Stimulated activated CD4-positive, alpha-beta T cell treated with anti-CD3 and anti-CD28 coated beads, Interleukin-2, amount 100 ng/mL, for 48 hours (primary cell): ENCODE data around the gene TRDMT1.

Source experiments
- DNase-seq, 2 donors: peaks; one replicate each; pipeline ENCODE4 v3.0.0-alpha.2; 2020

Gene TRDMT1

DNA sequence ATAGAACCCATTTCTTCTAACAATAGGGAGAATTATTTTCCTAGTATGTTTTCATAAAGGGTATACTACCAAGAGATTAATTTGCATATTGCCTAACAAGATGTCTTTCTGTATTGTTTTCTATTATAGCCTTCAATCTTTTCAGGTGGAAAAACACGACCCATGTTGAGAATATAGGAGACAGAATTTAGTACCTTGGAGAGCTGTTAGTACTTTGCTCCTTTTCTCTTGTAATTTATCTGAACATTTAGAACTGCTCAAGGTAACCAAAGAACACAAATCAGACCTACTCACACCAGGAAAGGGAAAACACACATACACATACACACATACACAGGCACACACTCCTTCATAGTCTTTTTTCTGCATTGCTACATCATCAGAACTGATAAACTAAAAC, 7.8 kb upstream of the TRDMT1 start:
- no peak for DNase-seq

- DNase-seq, result no peak
Measured at GRCh38 chr10:17208476-17208875, 7.0 kb upstream of the TRDMT1 start.

DNA sequence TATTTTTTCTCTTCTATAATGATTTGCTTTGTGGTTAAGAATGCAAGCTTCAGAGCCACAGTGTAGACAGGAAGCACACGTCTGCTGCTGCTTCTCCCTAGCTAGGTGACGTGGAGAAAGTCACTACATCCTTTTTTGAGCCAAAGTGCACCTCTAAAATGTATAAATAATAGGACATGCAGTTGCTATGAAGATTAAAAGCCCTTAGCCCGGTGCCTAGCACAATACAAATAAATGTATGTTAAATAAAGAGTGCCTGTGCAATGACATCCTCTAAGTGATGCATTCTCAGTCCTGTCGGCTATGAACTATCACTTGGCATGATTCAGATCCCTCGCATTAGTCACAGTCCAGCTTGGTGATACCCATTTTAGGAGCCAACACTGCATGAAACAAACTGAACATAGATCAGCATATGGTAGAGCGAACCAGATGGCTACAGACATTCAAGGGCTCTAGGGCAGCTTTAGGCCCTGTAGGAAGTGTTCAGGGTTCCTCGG, 4.8 kb upstream of the TRDMT1 start:
- DNase-seq, result peak in 1 of 2 donors; percentile 29

DNA sequence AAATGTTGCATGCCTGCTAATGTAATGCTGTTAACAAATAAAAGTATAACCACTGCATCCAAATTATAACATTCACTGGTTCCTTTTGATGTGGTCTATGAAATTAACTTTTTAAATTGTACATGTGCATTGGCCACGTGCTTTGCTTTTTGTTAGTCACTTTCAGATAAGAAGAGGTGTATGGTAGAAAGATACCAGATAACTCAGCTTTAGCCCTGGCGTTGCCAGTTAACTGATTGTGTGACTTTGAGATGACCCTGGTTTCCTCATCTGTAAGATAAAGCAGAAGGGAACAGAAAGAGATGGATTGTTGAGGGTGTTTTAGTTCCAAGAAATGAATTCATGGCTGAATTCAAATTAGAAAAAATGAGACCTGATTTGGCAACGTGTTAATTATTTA, 1.9 kb upstream of the TRDMT1 start:
- no peak for DNase-seq

GRCh38 chr10:17202999-17203398, 1.5 kb upstream of the TRDMT1 start:
- DNase-seq, result no peak

GRCh38 chr10:17202506-17202905, 1.0 kb upstream of the TRDMT1 start:
- no peak for DNase-seq

DNA sequence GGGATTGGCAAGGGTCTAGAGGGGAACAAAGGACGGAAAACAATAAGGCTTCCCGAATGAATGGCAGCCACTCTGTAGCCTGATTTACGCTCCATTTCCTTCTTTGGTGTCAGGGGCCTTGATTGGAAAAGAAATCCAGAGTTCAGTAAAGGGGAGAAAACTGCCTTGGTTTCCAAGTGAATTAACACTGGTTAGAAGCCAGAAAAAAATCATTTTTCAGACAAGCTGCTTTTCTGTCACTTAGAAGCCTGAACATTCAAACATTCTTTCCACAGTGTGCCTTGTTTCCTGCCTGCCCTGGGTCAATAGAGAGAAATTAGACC, 283 bp upstream of the TRDMT1 start:
- DNase-seq, result no peak

DNA sequence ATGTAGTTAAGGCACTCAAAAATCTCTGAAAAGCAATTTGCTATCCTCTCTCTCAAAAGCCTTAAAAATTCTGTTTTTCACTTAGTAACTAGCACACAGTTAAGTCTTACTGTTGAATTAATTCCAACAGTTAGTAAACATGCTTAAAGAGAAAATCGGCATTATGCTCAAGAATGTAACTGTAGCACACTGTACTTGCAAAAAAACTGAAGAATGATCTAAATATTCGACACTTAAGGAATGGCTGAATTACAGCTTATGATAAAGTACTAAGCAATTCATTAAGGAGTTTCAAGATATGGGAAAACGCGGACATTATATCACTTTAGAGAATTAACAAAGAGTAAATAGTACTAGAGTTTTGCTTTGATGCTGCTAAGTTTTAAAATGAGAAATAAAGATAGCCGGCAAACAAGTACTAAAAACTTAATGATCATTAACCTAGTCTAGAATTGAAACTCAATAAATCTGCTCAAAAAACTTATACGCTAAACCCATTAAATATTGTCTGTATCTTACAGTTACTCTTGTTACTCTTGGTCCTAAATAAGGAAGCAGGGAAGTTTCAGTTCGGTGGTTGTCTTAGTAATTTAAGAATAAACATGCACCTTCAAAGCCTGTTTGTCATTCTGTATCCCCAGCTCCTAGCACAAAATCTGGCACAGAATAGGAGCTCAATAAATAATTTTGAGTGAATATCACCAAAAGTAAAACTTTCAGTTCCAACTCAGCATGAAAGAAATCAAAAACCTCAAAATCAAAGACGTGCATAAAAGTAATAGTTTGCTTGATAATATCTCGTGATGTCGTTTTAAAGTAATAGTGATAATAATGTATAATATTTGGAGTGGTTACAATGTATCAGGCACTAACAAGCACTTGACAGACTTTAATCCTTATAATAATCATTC, 1.2 kb downstream of the TRDMT1 start:
- DNase-seq, result no peak

- DNase-seq, result no peak
Measured at GRCh38 chr10:17199351-17199804, 2.1 kb downstream of the TRDMT1 start.

DNA sequence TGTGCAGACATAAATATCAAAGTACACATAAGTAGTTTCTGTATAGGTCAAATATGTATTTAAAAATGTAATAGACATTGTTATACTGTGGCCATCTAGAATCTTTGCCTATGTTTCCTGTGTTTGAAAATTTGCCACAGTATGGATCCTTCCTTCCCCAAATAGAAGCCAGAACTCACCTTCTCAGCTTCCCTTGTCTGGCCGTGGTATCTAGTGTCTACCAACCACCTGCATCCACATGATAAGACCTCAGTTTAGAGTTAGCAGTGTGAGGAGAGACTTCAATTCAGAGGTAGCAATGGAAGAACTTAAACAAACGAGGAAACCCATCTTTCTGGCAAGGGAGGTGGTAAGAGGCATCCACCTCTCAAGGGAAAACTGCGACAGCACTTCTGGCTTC, 4.9 kb downstream of the TRDMT1 start:
- no peak for DNase-seq

DNA sequence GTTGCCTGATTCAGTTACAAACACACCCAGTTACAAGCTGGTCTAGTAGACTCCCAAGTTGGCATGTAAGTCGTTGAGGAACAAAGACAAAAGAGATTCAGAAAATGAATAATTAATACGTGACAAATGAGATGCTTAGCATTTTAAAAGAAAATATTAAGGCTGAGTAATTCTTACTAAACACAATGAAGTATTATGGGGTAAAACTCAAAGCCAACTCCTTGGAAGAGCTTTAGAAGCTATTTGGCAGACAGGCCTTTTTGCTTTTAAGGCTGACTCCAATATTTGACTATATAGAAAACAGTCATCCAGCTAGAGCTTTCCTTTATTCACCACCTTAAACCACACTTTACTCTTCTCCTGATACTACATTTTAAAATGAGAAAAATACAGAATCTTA, 5.4 kb downstream of the TRDMT1 start:
- DNase-seq, result no peak

- DNase-seq, result no peak
Measured at GRCh38 chr10:17195083-17195482, 6.4 kb downstream of the TRDMT1 start.

- DNase-seq, result no peak
Measured at GRCh38 chr10:17190602-17191001, 10.9 kb downstream of the TRDMT1 start.

- DNase-seq, result no peak
Measured at GRCh38 chr10:17188644-17189172, 12.8 kb downstream of the TRDMT1 start.

GRCh38 chr10:17185873-17186272, 15.6 kb downstream of the TRDMT1 start:
- DNase-seq, result no peak

DNA sequence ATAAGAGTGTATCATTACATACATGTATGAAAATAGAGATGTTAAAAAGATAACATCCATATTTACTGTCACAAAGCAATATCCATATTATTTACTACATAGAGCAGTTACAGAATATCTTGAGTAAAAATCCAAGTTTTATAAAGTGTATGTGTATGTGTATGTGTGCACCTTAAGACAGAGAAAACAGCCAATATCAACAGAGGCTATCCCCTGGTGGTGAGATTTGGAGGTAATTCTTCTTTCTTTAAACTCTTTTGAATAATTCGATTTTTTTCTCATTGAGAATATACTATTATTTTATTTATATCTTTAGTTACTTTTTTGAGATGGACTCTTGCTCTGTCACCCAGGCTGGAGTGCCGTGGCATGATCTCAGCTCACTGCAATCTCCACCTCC, 18.4 kb downstream of the TRDMT1 start:
- no peak for DNase-seq

DNA sequence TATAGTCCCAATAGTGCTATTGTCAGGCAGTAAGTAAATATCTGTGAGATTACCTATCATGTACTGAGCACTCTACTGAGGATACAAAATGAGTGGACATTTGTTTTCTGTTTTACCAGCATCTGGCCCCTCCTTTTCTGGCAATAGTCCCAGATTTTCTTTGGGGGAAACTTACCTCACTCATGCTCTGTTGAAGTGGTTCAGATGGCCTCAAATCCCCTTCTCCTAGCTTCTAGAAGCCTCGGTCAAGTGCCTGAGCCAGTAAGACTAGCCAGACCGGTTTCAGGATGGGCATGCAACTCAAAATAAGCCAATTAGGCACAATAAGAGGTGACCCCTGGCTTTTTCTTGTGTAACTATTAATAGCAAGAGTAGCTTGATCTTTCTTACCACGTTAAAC, 19.7 kb downstream of the TRDMT1 start:
- no peak for DNase-seq

DNA sequence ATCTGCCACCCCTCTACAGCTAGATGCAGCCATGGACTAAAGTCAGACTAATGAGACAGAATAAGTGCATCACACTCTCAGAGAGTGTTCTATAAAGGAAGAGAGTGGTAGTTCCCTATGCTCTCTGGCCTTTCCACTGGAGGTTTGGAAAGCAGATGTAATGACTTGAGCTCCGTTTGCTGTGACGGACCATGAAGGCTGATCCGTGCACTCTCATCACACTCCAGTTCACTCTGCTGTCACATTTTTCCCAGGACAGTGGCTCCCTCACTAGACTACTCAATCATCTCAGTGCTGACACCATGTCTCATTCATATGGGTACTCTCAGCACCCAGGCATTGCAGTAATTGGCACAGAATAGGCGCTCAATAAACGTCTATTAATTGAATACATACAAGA, 20.4 kb downstream of the TRDMT1 start:
- no peak for DNase-seq

- no peak for DNase-seq
Measured at GRCh38 chr10:17179002-17179401, 22.5 kb downstream of the TRDMT1 start.

DNA sequence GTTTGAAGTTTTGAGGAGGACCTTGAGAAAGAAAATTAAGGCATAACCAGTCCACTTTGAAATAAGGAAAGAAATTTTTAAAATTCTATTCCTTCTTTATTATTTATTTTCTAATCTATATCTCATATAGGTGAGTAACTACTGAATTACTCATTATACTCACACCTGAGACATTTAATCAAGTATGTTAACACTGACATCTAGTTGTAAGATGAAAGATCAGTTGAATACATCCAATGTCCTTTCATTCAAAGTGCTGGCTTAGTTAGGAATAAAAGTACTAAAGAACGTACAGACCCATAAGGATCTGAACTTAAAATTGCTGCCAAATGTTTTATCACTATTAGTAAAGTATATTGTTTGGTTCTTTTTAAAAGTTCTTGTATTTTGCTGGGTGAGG, 23.5 kb downstream of the TRDMT1 start:
- DNase-seq, result no peak

GRCh38 chr10:17177014-17177413, 24.5 kb downstream of the TRDMT1 start:
- DNase-seq, result no peak

- no peak for DNase-seq
Measured at GRCh38 chr10:17176091-17176490, 25.4 kb downstream of the TRDMT1 start.

DNA sequence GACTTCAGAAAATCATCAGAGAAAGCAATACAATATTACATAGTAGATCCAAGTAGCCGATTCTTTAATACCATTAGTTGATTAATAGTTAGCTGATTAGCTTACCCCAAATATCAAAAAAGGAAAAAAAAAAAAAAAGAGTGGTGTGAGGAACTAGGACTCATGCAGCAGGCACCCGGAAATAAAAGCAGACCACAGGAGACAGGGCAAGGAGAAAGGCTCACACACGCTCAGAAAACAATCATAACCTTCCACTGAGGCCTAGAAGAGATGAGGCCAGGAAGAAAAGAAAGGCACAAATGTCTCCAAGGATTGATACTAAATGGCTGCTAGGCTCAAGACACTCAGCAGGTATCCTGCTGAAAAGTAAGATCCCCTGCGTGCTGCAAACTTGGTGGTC, 25.9 kb downstream of the TRDMT1 start:
- no peak for DNase-seq

DNA sequence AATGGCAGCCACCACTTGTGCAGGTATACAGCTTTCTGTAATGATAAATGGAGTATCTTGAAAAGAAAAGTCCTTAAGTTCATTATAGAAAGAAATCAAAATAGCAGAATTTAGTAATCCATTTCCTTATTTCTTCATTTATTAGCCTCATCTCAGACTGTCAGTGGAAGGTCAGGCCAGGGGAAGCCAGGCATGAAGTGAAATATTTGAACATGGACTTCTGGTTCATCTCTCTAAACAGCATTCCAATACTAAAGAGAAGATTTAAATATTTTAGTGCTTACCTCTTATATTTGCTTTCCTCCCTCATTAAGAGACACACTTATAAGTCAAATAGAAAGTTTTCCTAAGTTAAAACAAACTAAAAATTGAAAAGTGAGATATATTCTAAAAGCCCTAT, 26.8 kb downstream of the TRDMT1 start:
- no peak for DNase-seq
